SJSA1 (cell line): ENCODE results near the gene YY2. TPM values are rescaled to one million over a fixed set of nuclear protein-coding genes. Genes with fewer than 3 reads are reported as not detected.
"Not testable (repeated sequence)": the region's sequence is repeated elsewhere in the genome, so short reads cannot be mapped to it uniquely, and the experiment has no call there.

Source experiments
- DNase-seq, 2 experiments: peaks; one replicate each; pipeline ENCODE4 v3.0.0-alpha.2; 2015 to 2020; ENCODE audit warnings: low spot score in 2 of 2, low read depth in 1 of 2
- H3K27ac ChIP-seq: fragments of 250-450 bp; sonication (Bioruptor Pico); 2 replicates; pipeline ENCODE4 v1.5.1; 2020; ENCODE audit warnings: mild to moderate bottlenecking, moderate library complexity
- H3K27me3 ChIP-seq: fragments of 250-450 bp; sonication (Bioruptor Pico); replicated peaks from 2 replicates; pipeline ENCODE4 v1.5.1; 2020; ENCODE audit warnings: mild to moderate bottlenecking, moderate library complexity
- H3K36me3 ChIP-seq: fragments of 250-450 bp; sonication (Bioruptor Pico); 2 replicates; pipeline ENCODE4 v1.5.1; 2020; ENCODE audit warnings: mild to moderate bottlenecking
- H3K4me1 ChIP-seq: fragments of 250-450 bp; sonication (Bioruptor Pico); replicated peaks from 2 replicates; pipeline ENCODE4 v1.6.1; 2021; ENCODE audit warnings: mild to moderate bottlenecking
- H3K4me3 ChIP-seq: fragments of 250-450 bp; sonication (Bioruptor Pico); 2 replicates; pipeline ENCODE4 v1.5.1; 2020; ENCODE audit warnings: mild to moderate bottlenecking
- H3K9me3 ChIP-seq: fragments of 250-450 bp; sonication (Bioruptor Pico); replicated peaks from 2 replicates; pipeline ENCODE4 v1.5.1; 2020; ENCODE audit warnings: mild to moderate bottlenecking
- total RNA-seq: library from RNA; depleted of rRNA; stranded (reverse); fragments of >200 nt; shearing (Covaris generic); gene quantifications from 2 replicates; pipeline ENCODE4 v1.2.3, GENCODE V29; 2014; rRNA removed

The YY2 gene
- 0.53 and 1.7 TPM in 2 replicates for total RNA-seq

- Histone ChIP-seq H3K4me3 (no peak within 1 kb of the TSS), H3K9me3 (no peaks in the 10 kb centered on the region), H3K27me3 (no peaks in the 10 kb centered on the region), H3K36me3 (peaks cover 2% of the 10 kb centered on the region), H3K27ac (no peak within 1 kb of the TSS), H3K4me1 (no peaks in the 10 kb centered on the region)
- no peak for DNase-seq
Measured at GRCh38 chrX:21855937-21856415, at the start of gene YY2. Gene YY2, plus strand, starts transcription at chrX:21855987. Its CDS starts 498 bp downstream, at chrX:21856485.

DNA sequence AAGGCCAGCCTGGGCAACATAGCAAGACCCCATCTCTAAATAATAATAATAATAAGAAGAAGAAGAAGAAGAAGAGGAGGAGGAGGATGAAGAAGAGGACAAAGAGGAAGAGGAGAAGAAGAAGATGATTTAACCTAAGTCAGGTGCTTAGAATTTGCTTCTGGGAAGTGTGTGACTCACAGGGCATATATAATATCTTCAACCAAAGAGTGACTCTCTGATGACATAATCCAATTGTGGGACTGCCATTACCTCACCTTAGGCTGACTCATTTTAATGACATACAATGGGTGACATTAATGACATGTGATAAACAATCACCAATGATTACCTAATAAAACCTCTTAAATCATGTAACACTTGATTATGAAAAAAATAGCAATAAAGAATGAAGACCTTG, 49.1 kb upstream of the YY2 start:
- no peak overlapping the region for H3K27ac ChIP-seq
- no peaks in the 10 kb centered on the region for H3K36me3 ChIP-seq
- H3K4me3 ChIP-seq, result no peak overlapping the region
- no peak for DNase-seq
- H3K9me3 ChIP-seq, result no peaks in the 10 kb centered on the region
- H3K4me1 ChIP-seq, result no peaks in the 10 kb centered on the region
- H3K27me3 ChIP-seq, result no peaks in the 10 kb centered on the region

DNA sequence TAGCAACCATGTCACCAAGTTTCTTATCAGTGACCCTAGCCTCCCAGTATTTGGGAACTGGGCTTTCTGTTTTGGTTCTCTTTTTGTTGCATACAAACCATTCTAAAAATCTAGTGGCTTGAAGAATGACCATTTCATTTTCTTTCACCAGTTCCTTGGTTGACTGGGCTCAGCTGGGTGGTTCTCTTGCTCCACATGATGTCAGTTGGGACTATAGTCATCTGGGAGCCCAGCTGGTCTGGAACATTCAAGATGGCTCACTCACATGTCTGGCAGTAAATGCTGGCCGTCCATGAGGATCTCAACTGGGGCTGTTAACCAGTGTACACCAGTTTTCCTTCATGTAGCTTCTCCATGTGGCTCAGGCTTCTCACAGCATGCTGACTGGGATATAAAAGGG, 44.0 kb upstream of the YY2 start:
- Histone ChIP-seq H3K4me1 (no peaks in the 10 kb centered on the region), H3K36me3 (no peaks in the 10 kb centered on the region), H3K9me3 (no peaks in the 10 kb centered on the region), H3K27ac (no peak overlapping the region), H3K4me3 (no peak overlapping the region), H3K27me3 (no peaks in the 10 kb centered on the region)
- DNase-seq, result no peak

DNA sequence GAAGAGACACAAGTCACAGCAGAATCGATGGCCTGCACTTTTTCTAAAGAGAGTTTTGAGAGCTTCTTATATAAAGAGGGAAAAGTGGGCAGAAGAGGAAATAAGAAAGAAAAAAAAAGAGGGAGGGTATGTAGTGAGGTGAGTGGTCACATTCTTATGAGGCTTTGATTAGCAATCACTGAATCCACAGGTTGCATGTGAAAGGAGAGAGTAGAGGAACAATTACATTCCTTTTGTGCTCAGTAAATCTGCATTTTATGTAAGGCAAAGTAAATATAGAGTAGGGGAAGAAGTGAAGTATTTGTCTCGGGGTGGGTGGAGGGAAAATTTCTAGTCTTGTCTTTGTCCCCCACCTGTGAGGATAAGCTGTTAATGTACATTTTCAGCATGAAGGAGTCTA, 43.2 kb upstream of the YY2 start:
- Histone ChIP-seq H3K4me3 (no peak overlapping the region), H3K27ac (no peak overlapping the region), H3K9me3 (no peaks in the 10 kb centered on the region), H3K27me3 (no peaks in the 10 kb centered on the region), H3K4me1 (no peaks in the 10 kb centered on the region), H3K36me3 (no peaks in the 10 kb centered on the region)
- no peak for DNase-seq

GRCh38 chrX:21813612-21814368, 42.0 kb upstream of the YY2 start:
- Histone ChIP-seq H3K4me1 (no peaks in the 10 kb centered on the region), H3K27me3 (no peaks in the 10 kb centered on the region), H3K36me3 (no peaks in the 10 kb centered on the region), H3K4me3 (no peak overlapping the region), H3K9me3 (no peaks in the 10 kb centered on the region), H3K27ac (no peak overlapping the region)
- DNase-seq, result no peak

DNA sequence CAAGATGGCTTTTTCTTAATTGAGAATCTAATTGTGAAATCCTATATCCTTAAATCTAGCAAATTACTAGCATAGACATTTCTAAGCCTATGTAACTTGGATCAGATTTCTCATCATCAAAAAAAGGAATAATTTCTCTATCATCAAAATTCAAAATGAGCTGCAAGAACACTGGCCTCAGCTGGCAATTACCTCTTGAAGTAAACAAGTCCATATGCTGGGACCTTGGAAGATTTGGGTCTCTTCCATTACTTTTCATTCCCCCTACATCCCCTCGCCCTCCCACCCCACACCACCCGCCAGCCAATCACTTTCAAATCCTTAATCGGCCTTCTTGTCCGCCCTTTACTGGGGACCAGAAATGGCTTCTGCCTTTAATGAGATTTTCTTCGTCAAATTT, 39.7 kb upstream of the YY2 start:
- Histone ChIP-seq H3K4me1 (no peaks in the 10 kb centered on the region), H3K9me3 (no peaks in the 10 kb centered on the region)

GRCh38 chrX:21820170-21820569, 35.6 kb upstream of the YY2 start:
- H3K9me3 ChIP-seq, H3K27ac ChIP-seq, H3K4me1 ChIP-seq, H3K27me3 ChIP-seq, H3K36me3 ChIP-seq, DNase-seq, H3K4me3 ChIP-seq: not testable (repeated sequence)

More for the DNA sequence above, 39.7 kb upstream of the YY2 start:
- H3K4me3 ChIP-seq, result no peak overlapping the region
- H3K36me3 ChIP-seq, result no peaks in the 10 kb centered on the region
- H3K27me3 ChIP-seq, result no peaks in the 10 kb centered on the region
- no peak overlapping the region for H3K27ac ChIP-seq
- DNase-seq, result no peak

- Histone ChIP-seq H3K9me3 (no peaks in the 10 kb centered on the region), H3K4me1 (no peaks in the 10 kb centered on the region), H3K27ac (no peak overlapping the region), H3K36me3 (no peaks in the 10 kb centered on the region), H3K4me3 (no peak overlapping the region), H3K27me3 (no peaks in the 10 kb centered on the region)
- no peak for DNase-seq
Measured at GRCh38 chrX:21821875-21822274, 33.9 kb upstream of the YY2 start.

DNA sequence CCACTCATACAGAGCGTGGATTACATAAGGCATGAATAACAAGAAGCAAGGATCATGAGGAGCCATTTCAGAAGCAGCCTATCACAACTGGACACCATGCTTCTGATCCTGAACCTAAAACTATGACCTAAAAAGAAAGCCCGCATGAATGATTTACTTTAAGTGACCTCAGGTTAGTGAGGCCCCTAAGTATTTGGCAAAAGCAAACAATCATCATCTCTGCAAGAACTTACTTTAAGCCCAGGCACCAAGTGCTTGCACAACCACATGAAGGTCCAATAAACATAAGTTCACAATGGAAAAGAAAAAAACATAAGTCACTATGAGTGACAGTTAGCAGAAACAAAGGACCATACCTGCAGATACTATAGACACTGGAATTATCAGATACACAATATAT, 24.3 kb upstream of the YY2 start:
- Histone ChIP-seq H3K4me1 (no peaks in the 10 kb centered on the region), H3K27ac (no peak overlapping the region), H3K4me3 (no peak overlapping the region), H3K27me3 (no peaks in the 10 kb centered on the region), H3K36me3 (no peaks in the 10 kb centered on the region), H3K9me3 (no peaks in the 10 kb centered on the region)
- no peak for DNase-seq

- Histone ChIP-seq H3K9me3 (no peaks in the 10 kb centered on the region), H3K27me3 (no peaks in the 10 kb centered on the region), H3K27ac (no peak overlapping the region), H3K36me3 (no peaks in the 10 kb centered on the region), H3K4me3 (no peak overlapping the region), H3K4me1 (no peaks in the 10 kb centered on the region)
- no peak for DNase-seq
Measured at GRCh38 chrX:21837056-21837455, 18.7 kb upstream of the YY2 start.

- Histone ChIP-seq H3K36me3 (no peaks in the 10 kb centered on the region), H3K4me3 (peak overlapping the region; percentile 77), H3K9me3 (no peaks in the 10 kb centered on the region), H3K27ac (peak overlapping the region; percentile 81), H3K27me3 (no peaks in the 10 kb centered on the region), H3K4me1 (no peaks in the 10 kb centered on the region)
- no peak for DNase-seq
Measured at GRCh38 chrX:21838937-21839333, 16.9 kb upstream of the YY2 start.

GRCh38 chrX:21839334-21840192, 16.2 kb upstream of the YY2 start, which contains the start of gene MBTPS2:
Gene MBTPS2, plus strand, starts transcription at chrX:21839617. Its CDS starts 118 bp downstream, at chrX:21839735.
- Histone ChIP-seq H3K4me1 (no peaks in the 10 kb centered on the region), H3K4me3 (peak within 1 kb of the TSS; percentile 77), H3K27ac (peak within 1 kb of the TSS; percentile 81), H3K27me3 (no peaks in the 10 kb centered on the region), H3K36me3 (no peaks in the 10 kb centered on the region), H3K9me3 (no peaks in the 10 kb centered on the region)
- peak; percentile 75 to 83 for DNase-seq

DNA sequence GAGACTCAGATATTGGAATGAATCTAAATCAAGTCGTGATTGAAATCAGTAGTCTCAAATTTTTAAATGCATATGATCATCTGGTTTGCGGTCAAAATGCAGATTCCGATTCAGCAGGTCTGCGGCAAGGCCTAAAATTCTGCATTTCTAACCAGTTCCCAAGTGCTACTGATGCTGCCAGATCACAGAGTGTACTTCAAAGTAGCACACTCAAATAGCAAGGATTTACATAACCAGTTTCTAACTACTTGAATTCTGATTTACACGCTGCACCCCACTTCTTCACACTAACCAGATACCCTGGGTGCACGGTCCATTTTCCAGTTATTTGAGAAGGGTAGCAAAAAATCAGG, 15.6 kb upstream of the YY2 start:
- no peaks in the 10 kb centered on the region for H3K4me1 ChIP-seq
- no peaks in the 10 kb centered on the region for H3K9me3 ChIP-seq
- H3K27me3 ChIP-seq, result no peaks in the 10 kb centered on the region
- H3K27ac ChIP-seq, result peak overlapping the region; percentile 81
- no peak for DNase-seq
- H3K4me3 ChIP-seq, result peak overlapping the region; percentile 77
- H3K36me3 ChIP-seq, result 0 out of 2 replicates have a peak, but pooled peaks cover 3% of the 10 kb centered on the region

DNA sequence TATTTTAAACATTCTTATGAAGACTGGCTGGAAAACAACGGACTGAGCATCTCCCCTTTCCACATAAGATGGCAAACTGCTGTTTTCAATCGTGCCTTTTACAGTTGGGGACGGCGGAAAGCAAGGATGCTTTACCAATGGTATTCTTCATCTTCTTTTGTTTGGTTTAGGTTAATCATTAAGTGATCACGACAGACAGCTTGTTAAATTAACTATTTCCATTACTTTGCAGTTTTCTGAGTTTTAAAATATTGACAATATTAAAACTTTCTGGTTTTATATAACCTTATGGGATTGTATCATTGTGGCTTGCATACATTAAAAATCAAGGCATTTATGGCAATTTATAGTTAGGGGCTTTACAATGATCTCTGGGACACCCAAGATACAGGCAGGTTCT, 12.6 kb upstream of the YY2 start:
- H3K27ac ChIP-seq, result no peak overlapping the region

More for the DNA sequence above, 12.6 kb upstream of the YY2 start:
- H3K9me3 ChIP-seq, result no peaks in the 10 kb centered on the region
- H3K36me3 ChIP-seq, result 0 out of 2 replicates have a peak, but pooled peaks cover 3% of the 10 kb centered on the region
- no peaks in the 10 kb centered on the region for H3K4me1 ChIP-seq
- DNase-seq, result no peak
- H3K27me3 ChIP-seq, result no peaks in the 10 kb centered on the region
- no peak overlapping the region for H3K4me3 ChIP-seq
